ENCODE results near the gene RIMS3. TPM values are rescaled to one million over a fixed set of nuclear protein-coding genes. Genes with fewer than 3 reads are reported as not detected.

Gene RIMS3
- total RNA-seq, 1 experiment from 2014 or later = 13.7 TPM

- Histone ChIP-seq H3K56ac (ENCODE audit: insufficient read length, low read depth, low read length) (no peak overlapping the region), H4K20me1 (ENCODE audit: control insufficient read depth, insufficient read depth, insufficient read length) (no peaks in the 10 kb centered on the region), H4K5ac (ENCODE audit: insufficient read length, low read depth, low read length) (no peak overlapping the region), H3K23me2 (ENCODE audit: insufficient read length, low read depth, low read length, poor library complexity, severe bottlenecking) (no peaks in the 10 kb centered on the region), H3K79me1 (ENCODE audit: insufficient read depth, low read depth, low read length, poor library complexity, severe bottlenecking) (no peaks in the 10 kb centered on the region), H3K27me3 (ENCODE audit: insufficient read depth, low read length) (no peaks in the 10 kb centered on the region), H2AK5ac (ENCODE audit: insufficient read length, low read length) (no peak overlapping the region), H3K9me3 (ENCODE audit: control insufficient read depth, low read depth, low read length) (no peaks in the 10 kb centered on the region), H3K18ac (ENCODE audit: insufficient read length, low read depth, low read length) (no peak overlapping the region), H3K4ac (ENCODE audit: low read depth, low read length) (no peak overlapping the region), H3T11ph (ENCODE audit: low read length) (no peak overlapping the region), H3K4me1 (ENCODE audit: insufficient read depth, low read length) (peaks cover 5% of the 10 kb centered on the region; the same call in 1 of the 2 replicates), H2BK15ac (ENCODE audit: low read depth, low read length) (no peak overlapping the region), H3K14ac (ENCODE audit: insufficient read depth, low read length) (no peak overlapping the region), H2BK12ac (ENCODE audit: insufficient read length, low read depth, low read length) (no peak overlapping the region), H3K79me2 (ENCODE audit: insufficient read depth, low read length) (no peaks in the 10 kb centered on the region), H4K8ac (replicated peaks; ENCODE audit: insufficient read length, low read depth, low read length) (no peak overlapping the region), H3K23ac (ENCODE audit: insufficient read length, low read depth, low read length) (no peak overlapping the region), H3K9ac (ENCODE audit: extremely low read depth, insufficient read length, low read length) (no peak overlapping the region), H2BK120ac (ENCODE audit: low read depth, low read length, poor library complexity, severe bottlenecking) (no peak overlapping the region), H4K91ac (ENCODE audit: insufficient read length, low read depth, low read length) (no peak overlapping the region), H2BK5ac (ENCODE audit: insufficient read length, low read length) (no peak overlapping the region), H2BK20ac (ENCODE audit: low read depth, low read length, poor library complexity, severe bottlenecking) (no peak overlapping the region), H3K27ac (ENCODE audit: insufficient read length, low read depth, low read length) (no peak overlapping the region), H3K4me2 (ENCODE audit: insufficient read depth, insufficient read length, low read length) (no peak overlapping the region), H2AFZ (ENCODE audit: low read length) (no peak overlapping the region)
- Mint-ChIP-seq H3K36me3 (ENCODE audit: insufficient read depth in 1 of 3, low read depth in 3 of 3) (no peaks in the 10 kb centered on the region; a peak in 1 of 7 replicates), H3K27me3 (ENCODE audit: low read depth) (no peaks in the 10 kb centered on the region; the same call in 1 of the 2 replicates), H3K4me1 (peaks cover 12 to 22% of the 10 kb centered on the region in 2 experiments), H3K9me3 (no peaks in the 10 kb centered on the region), H3K27ac (no peak overlapping the region), H3K4me3 (no peak overlapping the region)
- TF ChIP-seq CTCF (conservative IDR thresholded peaks at IDR 0.05) = peak; percentile 27
- DNase-seq = no peak
- no CpG with 5 or more reads among the region's 17 CpGs for WGBS (ENCODE audit: extremely low coverage, insufficient read length, low lambda C conversion rate)
These were observed 14.2 kb downstream of the RIMS3 start for GRCh38 chr1:40651138-40651857.
